ENCODE results near the gene IL16. TPM values are rescaled to one million over a fixed set of nuclear protein-coding genes. Genes with fewer than 3 reads are reported as not detected.

Gene IL16
- polyA plus RNA-seq, 2 of the 4 experiments (the other 2 are of a cell fraction), result 0.09 TPM; not detected in 1

DNA sequence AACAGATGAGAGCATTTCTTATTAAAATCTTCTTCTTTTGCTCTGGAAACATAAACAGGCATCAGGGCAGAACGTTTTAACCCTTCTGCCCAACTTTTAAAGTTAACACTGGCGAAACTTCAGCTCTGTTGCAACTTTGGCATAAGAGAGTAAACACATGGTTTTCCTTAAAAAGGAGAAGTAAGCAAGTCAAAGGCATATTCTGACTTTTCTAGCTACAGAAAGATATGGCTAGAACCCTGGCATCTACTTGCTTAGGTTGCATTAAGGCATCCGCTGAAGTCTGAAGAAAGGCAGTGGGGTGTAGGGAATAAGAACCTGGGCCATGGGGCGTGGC, 13.3 kb upstream of the IL16 start:
- no peaks in the 10 kb centered on the region for H3K9me3 ChIP-seq
- WGBS (ENCODE audit: missing lambda C conversion rate), result 17% methylated on average over 4 of the region's 4 CpGs
- H3K4me2 ChIP-seq, result no peak overlapping the region
- FAIRE-seq (no peak), DNase-seq (ENCODE audit: low read depth in 1 of 2, low spot score in 1 of 2) (no peak), ATAC-seq (no peak)
- TF ChIP-seq MAZ (IDR thresholded peaks at IDR 0.05; ENCODE audit: borderline replicate concordance, low read depth, low read length) (no peak), TP53 (CRISPR knock-in tag; IDR thresholded peaks at IDR 0.05) (no peak)
- H3K27ac ChIP-seq, result no peak overlapping the region
- H3K4me3 ChIP-seq, result no peak overlapping the region
- ChIA-PET CTCF (interaction anchor here (1.2 to 2.3 kb wide), 2 partner anchors 11 to 83 kb away, joined by 3 to 8 read pairs; no protein-coding TSS in a partner anchor), POLR2A (no interaction called here)
- no peaks in the 10 kb centered on the region for H3K4me1 ChIP-seq

DNA sequence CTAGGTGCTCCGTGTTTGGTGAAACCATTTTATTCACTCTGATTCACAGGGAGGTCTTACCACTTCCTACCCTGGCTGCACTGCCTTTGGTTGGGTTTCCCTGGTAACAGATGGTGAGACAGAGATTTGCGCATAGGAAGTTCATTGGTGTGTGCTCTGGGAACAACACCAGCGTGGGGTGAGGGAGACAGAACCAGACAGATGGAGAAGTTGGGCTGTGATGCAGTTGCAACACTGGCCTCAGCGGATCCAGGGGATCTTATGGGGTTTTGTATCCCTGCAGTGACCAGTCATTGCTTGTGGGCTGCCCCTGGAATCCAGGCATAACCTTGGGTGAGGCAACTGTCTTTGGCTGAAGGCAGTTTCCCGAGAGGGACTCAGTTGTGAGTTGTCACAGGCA, 12.5 kb upstream of the IL16 start:
- no peak for ATAC-seq
- FAIRE-seq, result no peak
- no peak for DNase-seq (ENCODE audit: low read depth in 1 of 2, low spot score in 1 of 2)
- no peaks in the 10 kb centered on the region for H3K4me1 ChIP-seq
- no peaks in the 10 kb centered on the region for H3K9me3 ChIP-seq
- no peak overlapping the region for H3K4me3 ChIP-seq
- ChIA-PET POLR2A (no interaction called here), CTCF (interaction anchor here (2.3 kb wide), 1 partner anchor 82 kb away, joined by 8 read pairs; no protein-coding TSS in a partner anchor)
- H3K27ac ChIP-seq, result no peak overlapping the region
- 13% methylated on average over 5 of the region's 5 CpGs for WGBS (ENCODE audit: missing lambda C conversion rate)
- H3K4me2 ChIP-seq, result no peak overlapping the region
- TF ChIP-seq, protein P1, sequence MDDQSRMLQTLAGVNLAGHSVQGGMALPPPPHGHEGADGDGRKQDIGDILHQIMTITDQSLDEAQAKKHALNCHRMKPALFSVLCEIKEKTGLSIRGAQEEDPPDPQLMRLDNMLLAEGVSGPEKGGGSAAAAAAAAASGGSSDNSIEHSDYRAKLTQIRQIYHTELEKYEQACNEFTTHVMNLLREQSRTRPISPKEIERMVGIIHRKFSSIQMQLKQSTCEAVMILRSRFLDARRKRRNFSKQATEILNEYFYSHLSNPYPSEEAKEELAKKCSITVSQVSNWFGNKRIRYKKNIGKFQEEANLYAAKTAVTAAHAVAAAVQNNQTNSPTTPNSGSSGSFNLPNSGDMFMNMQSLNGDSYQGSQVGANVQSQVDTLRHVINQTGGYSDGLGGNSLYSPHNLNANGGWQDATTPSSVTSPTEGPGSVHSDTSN (IDR thresholded peaks at IDR 0.05), result no peak
- TF ChIP-seq, protein P2, sequence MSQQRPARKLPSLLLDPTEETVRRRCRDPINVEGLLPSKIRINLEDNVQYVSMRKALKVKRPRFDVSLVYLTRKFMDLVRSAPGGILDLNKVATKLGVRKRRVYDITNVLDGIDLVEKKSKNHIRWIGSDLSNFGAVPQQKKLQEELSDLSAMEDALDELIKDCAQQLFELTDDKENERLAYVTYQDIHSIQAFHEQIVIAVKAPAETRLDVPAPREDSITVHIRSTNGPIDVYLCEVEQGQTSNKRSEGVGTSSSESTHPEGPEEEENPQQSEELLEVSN (IDR thresholded peaks at IDR 0.05; ENCODE audit: borderline replicate concordance, low read depth), result no peak
- TF ChIP-seq MAFK (IDR thresholded peaks at IDR 0.05; ENCODE audit: partially characterized antibody) (no peak), KDM1A (IDR thresholded peaks at IDR 0.05; ENCODE audit: low read depth) (no peak), TP53 (CRISPR knock-in tag; IDR thresholded peaks at IDR 0.05) (no peak), CBX2 (IDR thresholded peaks at IDR 0.05; ENCODE audit: borderline replicate concordance, low read depth) (no peak), POLR2AphosphoS2 (conservative IDR thresholded peaks at IDR 0.05; ENCODE audit: low read length) (no peak), BHLHE40 (IDR thresholded peaks at IDR 0.05; ENCODE audit: low read depth, low read length) (no peak), ZSCAN20 (CRISPR knock-in tag; IDR thresholded peaks at IDR 0.05) (no peak), CBX8 (IDR thresholded peaks at IDR 0.05) (no peak), EP300 (IDR thresholded peaks at IDR 0.05) (no peak), ZC3H11A (IDR thresholded peaks at IDR 0.05) (no peak), HOXB5 (CRISPR knock-in tag; IDR thresholded peaks at IDR 0.05) (no peak), SMC3 (IDR thresholded peaks at IDR 0.05) (no peak), FOSB (CRISPR knock-in tag; IDR thresholded peaks at IDR 0.05) (no peak), RNF2 (IDR thresholded peaks at IDR 0.05; ENCODE audit: borderline replicate concordance, low read depth) (no peak)
- TF ChIP-seq, protein P3, sequence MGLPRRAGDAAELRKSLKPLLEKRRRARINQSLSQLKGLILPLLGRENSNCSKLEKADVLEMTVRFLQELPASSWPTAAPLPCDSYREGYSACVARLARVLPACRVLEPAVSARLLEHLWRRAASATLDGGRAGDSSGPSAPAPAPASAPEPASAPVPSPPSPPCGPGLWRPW (IDR thresholded peaks at IDR 0.05), result no peak
- TF ChIP-seq, protein P4, sequence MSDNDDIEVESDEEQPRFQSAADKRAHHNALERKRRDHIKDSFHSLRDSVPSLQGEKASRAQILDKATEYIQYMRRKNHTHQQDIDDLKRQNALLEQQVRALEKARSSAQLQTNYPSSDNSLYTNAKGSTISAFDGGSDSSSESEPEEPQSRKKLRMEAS (IDR thresholded peaks at IDR 0.05), result no peak
- TF ChIP-seq, protein P5, sequence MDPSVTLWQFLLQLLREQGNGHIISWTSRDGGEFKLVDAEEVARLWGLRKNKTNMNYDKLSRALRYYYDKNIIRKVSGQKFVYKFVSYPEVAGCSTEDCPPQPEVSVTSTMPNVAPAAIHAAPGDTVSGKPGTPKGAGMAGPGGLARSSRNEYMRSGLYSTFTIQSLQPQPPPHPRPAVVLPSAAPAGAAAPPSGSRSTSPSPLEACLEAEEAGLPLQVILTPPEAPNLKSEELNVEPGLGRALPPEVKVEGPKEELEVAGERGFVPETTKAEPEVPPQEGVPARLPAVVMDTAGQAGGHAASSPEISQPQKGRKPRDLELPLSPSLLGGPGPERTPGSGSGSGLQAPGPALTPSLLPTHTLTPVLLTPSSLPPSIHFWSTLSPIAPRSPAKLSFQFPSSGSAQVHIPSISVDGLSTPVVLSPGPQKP (IDR thresholded peaks at IDR 0.05; ENCODE audit: low read depth, low read length), result no peak
- TF ChIP-seq, protein P6, sequence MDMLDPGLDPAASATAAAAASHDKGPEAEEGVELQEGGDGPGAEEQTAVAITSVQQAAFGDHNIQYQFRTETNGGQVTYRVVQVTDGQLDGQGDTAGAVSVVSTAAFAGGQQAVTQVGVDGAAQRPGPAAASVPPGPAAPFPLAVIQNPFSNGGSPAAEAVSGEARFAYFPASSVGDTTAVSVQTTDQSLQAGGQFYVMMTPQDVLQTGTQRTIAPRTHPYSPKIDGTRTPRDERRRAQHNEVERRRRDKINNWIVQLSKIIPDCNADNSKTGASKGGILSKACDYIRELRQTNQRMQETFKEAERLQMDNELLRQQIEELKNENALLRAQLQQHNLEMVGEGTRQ (IDR thresholded peaks at IDR 0.05), result no peak
